Glomerular visceral epithelial cell (primary cell): ENCODE data around the gene BAHCC1.
A peak's percentile ranks its signal among the peaks of the same experiment; 100 is the strongest.

ENCODE experiments used
- DNase-seq: peaks from one replicate; pipeline ENCODE4 v3.0.0-alpha.2; 2016; ENCODE audit errors: extremely low spot score

BAHCC1 gene

GRCh38 chr17:81386646-81387099 lies 8.6 kb upstream of the BAHCC1 start:
- no peak for DNase-seq

- DNase-seq = no peak
Observed at GRCh38 chr17:81387100-81388090, 7.9 kb upstream of the BAHCC1 start.

- no peak for DNase-seq
Observed at GRCh38 chr17:81388091-81388611, 7.1 kb upstream of the BAHCC1 start.

- no peak for DNase-seq
Observed at GRCh38 chr17:81388612-81389367, 6.5 kb upstream of the BAHCC1 start.

- DNase-seq = no peak
Observed at GRCh38 chr17:81389585-81389984, 5.7 kb upstream of the BAHCC1 start.

GRCh38 chr17:81390029-81390872 lies 5.0 kb upstream of the BAHCC1 start:
- no peak for DNase-seq

- no peak for DNase-seq
Observed at GRCh38 chr17:81390873-81391255, 4.4 kb upstream of the BAHCC1 start.

- no peak for DNase-seq
Observed at GRCh38 chr17:81391293-81391935, 3.8 kb upstream of the BAHCC1 start.

- DNase-seq = no peak
Observed at GRCh38 chr17:81391936-81392908, 3.0 kb upstream of the BAHCC1 start.

- no peak for DNase-seq
Observed at GRCh38 chr17:81392909-81393654, 2.2 kb upstream of the BAHCC1 start.

- peak; percentile 100 for DNase-seq
Observed at GRCh38 chr17:81393684-81394376, 1.4 kb upstream of the BAHCC1 start.

GRCh38 chr17:81394377-81394920 lies 808 bp upstream of the BAHCC1 start:
- DNase-seq = no peak

GRCh38 chr17:81395600-81396277 lies 482 bp downstream of the BAHCC1 start:
- no peak for DNase-seq

- no peak for DNase-seq
Observed at GRCh38 chr17:81396278-81396721, 1.0 kb downstream of the BAHCC1 start.

GRCh38 chr17:81396722-81397313 lies 1.6 kb downstream of the BAHCC1 start:
- DNase-seq = peak; percentile 54

- peak; percentile 66 for DNase-seq
Observed at GRCh38 chr17:81397314-81398175, 2.3 kb downstream of the BAHCC1 start.
